Measurements from ENCODE around the gene C20orf202. TPM values are rescaled to one million over a fixed set of nuclear protein-coding genes. Genes with fewer than 3 reads are reported as not detected.

The C20orf202 gene
- total RNA-seq, 1 donor from 2014 or later = not detected

GRCh38 chr20:1186367-1186991 is 16.8 kb upstream of the C20orf202 start:
- no peak overlapping the region for H3K4me3 Mint-ChIP-seq (ENCODE audit: low read depth)
- H3K4me1 Mint-ChIP-seq (ENCODE audit: low read depth) = peaks cover 8% of the 10 kb centered on the region
- no peak for DNase-seq (ENCODE audit: low spot score)
- intact Hi-C loops (cut with micrococcal nuclease) = no loop called here
- H3K27me3 Mint-ChIP-seq (ENCODE audit: low read depth) = peaks cover 37% of the 10 kb centered on the region
- H3K9me3 Mint-ChIP-seq = no peaks in the 10 kb centered on the region
- H3K27ac Mint-ChIP-seq = no peak overlapping the region
- H3K36me3 Mint-ChIP-seq (ENCODE audit: low read depth) = no peaks in the 10 kb centered on the region

GRCh38 chr20:1187605-1188171 is 15.6 kb upstream of the C20orf202 start:
- intact Hi-C loops (cut with micrococcal nuclease) = no loop called here
- DNase-seq (ENCODE audit: low spot score) = no peak
- Mint-ChIP-seq H3K9me3 (no peaks in the 10 kb centered on the region), H3K27ac (no peak overlapping the region), H3K4me3 (ENCODE audit: low read depth) (no peak overlapping the region), H3K36me3 (ENCODE audit: low read depth) (no peaks in the 10 kb centered on the region), H3K27me3 (ENCODE audit: low read depth) (peaks cover 33% of the 10 kb centered on the region), H3K4me1 (ENCODE audit: low read depth) (peaks cover 8% of the 10 kb centered on the region)

GRCh38 chr20:1188347-1188746 is 14.9 kb upstream of the C20orf202 start:
- H3K9me3 Mint-ChIP-seq = no peaks in the 10 kb centered on the region
- no peak overlapping the region for H3K4me3 Mint-ChIP-seq (ENCODE audit: low read depth)
- intact Hi-C loops (cut with micrococcal nuclease) = no loop called here
- no peak for DNase-seq (ENCODE audit: low spot score)
- peaks cover 27% of the 10 kb centered on the region for H3K27me3 Mint-ChIP-seq (ENCODE audit: low read depth)
- no peaks in the 10 kb centered on the region for H3K36me3 Mint-ChIP-seq (ENCODE audit: low read depth)
- peaks cover 8% of the 10 kb centered on the region for H3K4me1 Mint-ChIP-seq (ENCODE audit: low read depth)
- no peak overlapping the region for H3K27ac Mint-ChIP-seq

- intact Hi-C loops (cut with micrococcal nuclease) = no loop called here
- Mint-ChIP-seq H3K9me3 (no peaks in the 10 kb centered on the region), H3K4me3 (ENCODE audit: low read depth) (no peak overlapping the region), H3K27ac (no peak overlapping the region), H3K27me3 (ENCODE audit: low read depth) (peaks cover 13% of the 10 kb centered on the region), H3K36me3 (ENCODE audit: low read depth) (no peaks in the 10 kb centered on the region), H3K4me1 (ENCODE audit: low read depth) (peaks cover 3% of the 10 kb centered on the region)
- DNase-seq (ENCODE audit: low spot score) = no peak
Observed at GRCh38 chr20:1189827-1190226, 13.4 kb upstream of the C20orf202 start.

GRCh38 chr20:1190847-1191246 is 12.4 kb upstream of the C20orf202 start:
- no peak for DNase-seq (ENCODE audit: low spot score)
- intact Hi-C loops (cut with micrococcal nuclease) = no loop called here
- peaks cover 12% of the 10 kb centered on the region for H3K27me3 Mint-ChIP-seq (ENCODE audit: low read depth)
- no peak overlapping the region for H3K4me3 Mint-ChIP-seq (ENCODE audit: low read depth)
- peaks cover 3% of the 10 kb centered on the region for H3K4me1 Mint-ChIP-seq (ENCODE audit: low read depth)
- no peak overlapping the region for H3K27ac Mint-ChIP-seq
- H3K9me3 Mint-ChIP-seq = no peaks in the 10 kb centered on the region
- H3K36me3 Mint-ChIP-seq (ENCODE audit: low read depth) = no peaks in the 10 kb centered on the region

- Mint-ChIP-seq H3K4me1 (ENCODE audit: low read depth) (no peaks in the 10 kb centered on the region), H3K4me3 (ENCODE audit: low read depth) (no peak overlapping the region), H3K36me3 (ENCODE audit: low read depth) (no peaks in the 10 kb centered on the region), H3K27ac (no peak overlapping the region), H3K9me3 (no peaks in the 10 kb centered on the region), H3K27me3 (ENCODE audit: low read depth) (peaks cover 8% of the 10 kb centered on the region)
- DNase-seq (ENCODE audit: low spot score) = no peak
- intact Hi-C loops (cut with micrococcal nuclease) = no loop called here
Observed at GRCh38 chr20:1191299-1191698, 12.0 kb upstream of the C20orf202 start.

GRCh38 chr20:1195226-1195625 is 8.0 kb upstream of the C20orf202 start:
- H3K27ac Mint-ChIP-seq = no peak overlapping the region
- no peak for DNase-seq (ENCODE audit: low spot score)
- H3K4me3 Mint-ChIP-seq (ENCODE audit: low read depth) = no peak overlapping the region
- H3K27me3 Mint-ChIP-seq (ENCODE audit: low read depth) = peaks cover 2% of the 10 kb centered on the region
- intact Hi-C loops (cut with micrococcal nuclease) = no loop called here
- peaks cover 4% of the 10 kb centered on the region for H3K4me1 Mint-ChIP-seq (ENCODE audit: low read depth)
- H3K36me3 Mint-ChIP-seq (ENCODE audit: low read depth) = no peaks in the 10 kb centered on the region
- no peaks in the 10 kb centered on the region for H3K9me3 Mint-ChIP-seq

- no peaks in the 10 kb centered on the region for H3K27me3 Mint-ChIP-seq (ENCODE audit: low read depth)
- no peaks in the 10 kb centered on the region for H3K9me3 Mint-ChIP-seq
- intact Hi-C loops (cut with micrococcal nuclease) = no loop called here
- no peak for DNase-seq (ENCODE audit: low spot score)
- H3K27ac Mint-ChIP-seq = no peak overlapping the region
- peaks cover 4% of the 10 kb centered on the region for H3K4me1 Mint-ChIP-seq (ENCODE audit: low read depth)
- H3K36me3 Mint-ChIP-seq (ENCODE audit: low read depth) = no peaks in the 10 kb centered on the region
- H3K4me3 Mint-ChIP-seq (ENCODE audit: low read depth) = no peak overlapping the region
Observed at GRCh38 chr20:1196634-1197033, 6.6 kb upstream of the C20orf202 start.

GRCh38 chr20:1197801-1198200 is 5.5 kb upstream of the C20orf202 start:
- Mint-ChIP-seq H3K27ac (no peak overlapping the region), H3K27me3 (ENCODE audit: low read depth) (no peaks in the 10 kb centered on the region), H3K9me3 (no peaks in the 10 kb centered on the region), H3K4me3 (ENCODE audit: low read depth) (no peak overlapping the region), H3K36me3 (ENCODE audit: low read depth) (no peaks in the 10 kb centered on the region), H3K4me1 (ENCODE audit: low read depth) (peaks cover 4% of the 10 kb centered on the region)
- intact Hi-C loops (cut with micrococcal nuclease) = no loop called here
- DNase-seq (ENCODE audit: low spot score) = no peak

GRCh38 chr20:1198751-1199150 is 4.5 kb upstream of the C20orf202 start:
- Mint-ChIP-seq H3K27ac (no peak overlapping the region), H3K36me3 (ENCODE audit: low read depth) (no peaks in the 10 kb centered on the region), H3K4me1 (ENCODE audit: low read depth) (peaks cover 4% of the 10 kb centered on the region), H3K27me3 (ENCODE audit: low read depth) (no peaks in the 10 kb centered on the region), H3K4me3 (ENCODE audit: low read depth) (no peak overlapping the region), H3K9me3 (no peaks in the 10 kb centered on the region)
- intact Hi-C loops (cut with micrococcal nuclease) = no loop called here
- no peak for DNase-seq (ENCODE audit: low spot score)

GRCh38 chr20:1199212-1199873 is 3.9 kb upstream of the C20orf202 start:
- H3K4me1 Mint-ChIP-seq (ENCODE audit: low read depth) = peaks cover 4% of the 10 kb centered on the region
- H3K9me3 Mint-ChIP-seq = no peaks in the 10 kb centered on the region
- intact Hi-C loops (cut with micrococcal nuclease) = no loop called here
- no peaks in the 10 kb centered on the region for H3K27me3 Mint-ChIP-seq (ENCODE audit: low read depth)
- DNase-seq (ENCODE audit: low spot score) = no peak
- H3K27ac Mint-ChIP-seq = no peak overlapping the region
- H3K36me3 Mint-ChIP-seq (ENCODE audit: low read depth) = no peaks in the 10 kb centered on the region
- H3K4me3 Mint-ChIP-seq (ENCODE audit: low read depth) = no peak overlapping the region

- H3K36me3 Mint-ChIP-seq (ENCODE audit: low read depth) = no peaks in the 10 kb centered on the region
- peaks cover 4% of the 10 kb centered on the region for H3K4me1 Mint-ChIP-seq (ENCODE audit: low read depth)
- H3K4me3 Mint-ChIP-seq (ENCODE audit: low read depth) = no peak overlapping the region
- no peak for DNase-seq (ENCODE audit: low spot score)
- intact Hi-C loops (cut with micrococcal nuclease) = no loop called here
- no peaks in the 10 kb centered on the region for H3K27me3 Mint-ChIP-seq (ENCODE audit: low read depth)
- H3K27ac Mint-ChIP-seq = no peak overlapping the region
- H3K9me3 Mint-ChIP-seq = no peaks in the 10 kb centered on the region
Observed at GRCh38 chr20:1199964-1200363, 3.3 kb upstream of the C20orf202 start.

- H3K36me3 Mint-ChIP-seq (ENCODE audit: low read depth) = no peaks in the 10 kb centered on the region
Observed at GRCh38 chr20:1203630-1204029, 376 bp downstream of the C20orf202 start.

More at GRCh38 chr20:1203630-1204029, 376 bp downstream of the C20orf202 start:
- Mint-ChIP-seq H3K4me3 (ENCODE audit: low read depth) (no peak overlapping the region), H3K4me1 (ENCODE audit: low read depth) (peaks cover 4% of the 10 kb centered on the region), H3K9me3 (no peaks in the 10 kb centered on the region), H3K27me3 (ENCODE audit: low read depth) (peaks cover 9% of the 10 kb centered on the region), H3K27ac (no peak overlapping the region)
- intact Hi-C loops (cut with micrococcal nuclease) = no loop called here
- no peak for DNase-seq (ENCODE audit: low spot score)

Measured in activated T-helper 2 cell treated with anti-CD3 and anti-CD28 coated beads, Interferon-gamma antibody, Interleukin-2, Interleukin-4, amounts not matched to agents 10 μg/mL and 5 μg/mL and 100 μg/mL, durations not matched to agents 14 hours and 24 hours and 36 hours (primary cell).